ENCODE data around the gene PLBD2.

DNA sequence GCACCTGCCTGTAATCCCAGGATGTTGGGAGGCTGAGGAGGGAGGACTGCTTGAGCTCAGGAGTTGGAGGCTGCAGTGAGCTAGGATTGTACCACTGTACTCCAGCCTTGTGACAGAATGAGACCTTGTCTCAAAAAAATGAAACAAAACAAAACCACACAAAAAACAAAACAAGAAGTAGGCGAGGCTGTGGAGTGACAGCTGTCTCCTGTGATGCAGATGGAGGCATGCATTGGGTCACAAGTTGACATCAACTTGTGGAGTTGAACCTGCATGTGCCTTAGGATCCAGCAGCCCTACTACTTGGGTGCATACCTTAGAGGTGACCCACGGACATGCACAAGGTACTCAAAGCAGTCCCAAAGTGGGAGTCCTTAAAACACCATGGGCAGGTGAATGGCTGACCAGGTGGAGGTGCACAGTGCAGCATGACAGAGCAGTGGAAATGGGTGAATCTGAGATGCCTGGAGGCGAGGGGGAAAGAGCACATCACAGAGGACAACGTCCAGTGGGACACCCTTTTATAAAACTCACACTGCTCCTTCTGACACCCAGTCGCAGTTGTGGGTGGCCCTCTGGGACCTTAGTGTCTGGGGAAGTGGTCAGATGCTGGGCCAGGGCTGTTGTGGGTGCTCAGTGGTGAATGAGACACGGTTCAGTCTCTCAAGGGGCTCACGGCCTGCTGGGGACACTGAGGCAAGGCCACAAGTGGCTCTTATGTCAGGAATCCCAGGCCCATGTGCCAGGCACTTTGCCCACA, 12.7 kb downstream of the PLBD2 start:
- TF ChIP-seq CTCF (IDR thresholded peaks at IDR 0.05): no peak
- no peak for TF ChIP-seq POLR2A (IDR thresholded peaks at IDR 0.05)

All from breast epithelium (tissue), 3 donors.